Left ventricle myocardium superior (tissue), 1 donor: ENCODE measurements around the gene SLC1A2. TPM values are rescaled to one million over a fixed set of nuclear protein-coding genes. Genes with fewer than 3 reads are reported as not detected.

Experiments
- ATAC-seq: fragments of 200-7000 bp; cut with Tn5 transposase; one replicate; pipeline ENCODE4 v1.9.1; 2020; ENCODE audit warnings: mild to moderate bottlenecking, moderate library complexity
- DNase-seq: peaks from one replicate; pipeline ENCODE4 v3.0.0-alpha.2; 2020
- intact Hi-C: fragments of 100-400 bp; cut with micrococcal nuclease; formaldehyde crosslinking; loops from one replicate; pipeline ENCODE4 v1.11.0; 2022
- total RNA-seq: library from RNA; stranded (reverse); fragmentation: NEBNext Ultra II Directional; extraction: Animal tissue kit (Norgen Biotek cat#: 25700); gene quantifications from one replicate; pipeline ENCODE4 v1.2.1, GENCODE V29; 2021
- donor health status: DM: no; HTN: yes; CAD: no; lungs with severe emphysema.

Gene SLC1A2
- total RNA-seq, 1 donor from 2014 or later: 2.7 TPM

GRCh38 chr11:35265755-35266454 lies 153.5 kb downstream of the SLC1A2 start:
- ATAC-seq (no peak), DNase-seq (no peak)
- intact Hi-C loops: no loop called here

- no peak for ATAC-seq
- intact Hi-C loops: no loop called here
These were observed 156.6 kb downstream of the SLC1A2 start for GRCh38 chr11:35262735-35263134.

GRCh38 chr11:35262056-35262455 lies 157.3 kb downstream of the SLC1A2 start:
- intact Hi-C loops: no loop called here
- DNase-seq (no peak), ATAC-seq (no peak)

More at GRCh38 chr11:35262735-35263134, 156.6 kb downstream of the SLC1A2 start:
- DNase-seq: no peak

GRCh38 chr11:35261197-35261596 lies 158.2 kb downstream of the SLC1A2 start:
- intact Hi-C loops: no loop called here
- no peak for ATAC-seq

GRCh38 chr11:35260342-35260985 lies 158.9 kb downstream of the SLC1A2 start:
- intact Hi-C loops: no loop called here
- peak; percentile 38 for ATAC-seq
- no peak for DNase-seq

More at GRCh38 chr11:35261197-35261596, 158.2 kb downstream of the SLC1A2 start:
- DNase-seq: no peak

GRCh38 chr11:35259529-35259928 lies 159.8 kb downstream of the SLC1A2 start:
- intact Hi-C loops: no loop called here
- DNase-seq: no peak
- ATAC-seq: no peak

- intact Hi-C loops: no loop called here
- no peak for DNase-seq
- ATAC-seq: no peak
These were observed 162.1 kb downstream of the SLC1A2 start for GRCh38 chr11:35257281-35257680.

- intact Hi-C loops: no loop called here
- DNase-seq: no peak
- ATAC-seq: no peak
These were observed 163.1 kb downstream of the SLC1A2 start for GRCh38 chr11:35256296-35256695.

GRCh38 chr11:35255514-35255913 lies 163.8 kb downstream of the SLC1A2 start:
- no peak for DNase-seq
- ATAC-seq: no peak
- intact Hi-C loops: no loop called here

GRCh38 chr11:35253237-35253636 lies 166.1 kb downstream of the SLC1A2 start:
- intact Hi-C loops: no loop called here
- DNase-seq: no peak
- ATAC-seq: no peak

GRCh38 chr11:35250621-35251020 lies 168.7 kb downstream of the SLC1A2 start:
- ATAC-seq: peak; percentile 31
- no peak for DNase-seq
- intact Hi-C loops: no loop called here

GRCh38 chr11:35250192-35250591 lies 169.2 kb downstream of the SLC1A2 start:
- DNase-seq: no peak
- ATAC-seq: no peak
- intact Hi-C loops: no loop called here

- ATAC-seq: no peak
- intact Hi-C loops: no loop called here
- no peak for DNase-seq
These were observed 170.6 kb downstream of the SLC1A2 start for GRCh38 chr11:35248558-35249323.

- DNase-seq (no peak), ATAC-seq (no peak)
- intact Hi-C loops: no loop called here
These were observed 171.5 kb downstream of the SLC1A2 start for GRCh38 chr11:35247863-35248262.

- intact Hi-C loops: no loop called here
- peak; percentile 25 for ATAC-seq
- DNase-seq: no peak
These were observed 171.9 kb downstream of the SLC1A2 start for GRCh38 chr11:35247428-35247827.

GRCh38 chr11:35246745-35247144 lies 172.6 kb downstream of the SLC1A2 start:
- peak; percentile 88 for ATAC-seq
- no peak for DNase-seq

GRCh38 chr11:35245786-35246185 lies 173.6 kb downstream of the SLC1A2 start:
- DNase-seq: no peak
- intact Hi-C loops: no loop called here

More at GRCh38 chr11:35246745-35247144, 172.6 kb downstream of the SLC1A2 start:
- intact Hi-C loops: no loop called here

GRCh38 chr11:35245056-35245455 lies 174.3 kb downstream of the SLC1A2 start:
- DNase-seq (no peak), ATAC-seq (no peak)
- intact Hi-C loops: no loop called here

More at GRCh38 chr11:35245786-35246185, 173.6 kb downstream of the SLC1A2 start:
- peak; percentile 49 for ATAC-seq

GRCh38 chr11:35243774-35244173 lies 175.6 kb downstream of the SLC1A2 start:
- intact Hi-C loops: no loop called here
- DNase-seq (no peak), ATAC-seq (no peak)
